ENCODE data around the gene AK1.
"Not testable (repeated sequence)": the region's sequence is repeated elsewhere in the genome, so short reads cannot be mapped to it uniquely, and the experiment has no call there.

- not testable (repeated sequence) for TF ChIP-seq EP300 (IDR thresholded peaks at IDR 0.05; ENCODE audit: borderline replicate concordance in 1 of 2, low read depth in 1 of 2, low read length in 1 of 2); RCOR1 (IDR thresholded peaks at IDR 0.05; ENCODE audit: low read length); FOXM1 (IDR thresholded peaks at IDR 0.05; ENCODE audit: low read depth)
- TF ChIP-seq, protein P1, sequence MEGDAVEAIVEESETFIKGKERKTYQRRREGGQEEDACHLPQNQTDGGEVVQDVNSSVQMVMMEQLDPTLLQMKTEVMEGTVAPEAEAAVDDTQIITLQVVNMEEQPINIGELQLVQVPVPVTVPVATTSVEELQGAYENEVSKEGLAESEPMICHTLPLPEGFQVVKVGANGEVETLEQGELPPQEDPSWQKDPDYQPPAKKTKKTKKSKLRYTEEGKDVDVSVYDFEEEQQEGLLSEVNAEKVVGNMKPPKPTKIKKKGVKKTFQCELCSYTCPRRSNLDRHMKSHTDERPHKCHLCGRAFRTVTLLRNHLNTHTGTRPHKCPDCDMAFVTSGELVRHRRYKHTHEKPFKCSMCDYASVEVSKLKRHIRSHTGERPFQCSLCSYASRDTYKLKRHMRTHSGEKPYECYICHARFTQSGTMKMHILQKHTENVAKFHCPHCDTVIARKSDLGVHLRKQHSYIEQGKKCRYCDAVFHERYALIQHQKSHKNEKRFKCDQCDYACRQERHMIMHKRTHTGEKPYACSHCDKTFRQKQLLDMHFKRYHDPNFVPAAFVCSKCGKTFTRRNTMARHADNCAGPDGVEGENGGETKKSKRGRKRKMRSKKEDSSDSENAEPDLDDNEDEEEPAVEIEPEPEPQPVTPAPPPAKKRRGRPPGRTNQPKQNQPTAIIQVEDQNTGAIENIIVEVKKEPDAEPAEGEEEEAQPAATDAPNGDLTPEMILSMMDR (IDR thresholded peaks at IDR 0.05) = not testable (repeated sequence)
These were observed 4.2 kb upstream of the AK1 start for GRCh38 chr9:127881715-127882114.
